H1 (cell line): ENCODE measurements around the gene PLCL1. TPM values are rescaled to one million over a fixed set of nuclear protein-coding genes. Genes with fewer than 3 reads are reported as not detected.

Experiments
- CTCF ChIA-PET: fragments of 300-600 bp; sonication (Branson Sonifier 250); formaldehyde crosslinking; loops from one replicate; lab custom pipeline; 2021; ENCODE audit not compliant: partially characterized antibody; lab: Charles Lee
- POLR2A ChIA-PET: fragments of 300-600 bp; sonication (Branson Sonifier 250); formaldehyde crosslinking; loops from one replicate; lab custom pipeline; 2021; ENCODE audit warnings: inconsistent platforms; ENCODE audit not compliant: partially characterized antibody; lab: Charles Lee
- DNase-seq, 2 experiments: peaks; one replicate each; pipeline versions ENCODE4 v3.0.0 to v3.0.0-alpha.2; 2010 to 2022; ENCODE audit warnings: low spot score in 2 of 2, low read depth in 1 of 2, mixed read lengths in 1 of 2
- FAIRE-seq: peaks from 2 replicates; lab custom pipeline; 2011; peaks lifted over from hg19 to GRCh38; lab: Jason Lieb, UNC
- H2AFZ ChIP-seq: 2 replicates; pipeline ENCODE4 v1.8.1; 2012; ENCODE audit warnings: low read length, inconsistent platforms
- H2AK5ac ChIP-seq: 2 replicates; pipeline ENCODE4 v1.6.1; 2013; ENCODE audit warnings: low read depth, low read length
- H2BK120ac ChIP-seq: replicated peaks from 2 replicates; pipeline ENCODE3; 2013; ENCODE audit warnings: low read depth, low read length, inconsistent platforms
- H2BK12ac ChIP-seq: 2 replicates; pipeline ENCODE4 v1.6.1; 2013; ENCODE audit warnings: low read depth, low read length
- H2BK15ac ChIP-seq: 2 replicates; pipeline ENCODE4 v1.6.1; 2013; ENCODE audit warnings: low read length
- H2BK20ac ChIP-seq: 2 replicates; pipeline ENCODE4 v1.6.1; 2013; ENCODE audit warnings: low read length
- H2BK5ac ChIP-seq: 2 replicates; pipeline ENCODE4 v1.6.1; 2013; ENCODE audit warnings: low read depth, low read length
- H3K14ac ChIP-seq: 2 replicates; pipeline ENCODE4 v1.6.1; 2013; ENCODE audit warnings: inconsistent platforms; ENCODE audit not compliant: insufficient read length
- H3K18ac ChIP-seq: 2 replicates; pipeline ENCODE4 v1.6.1; 2013; ENCODE audit warnings: low read length; ENCODE audit errors: extremely low read depth
- H3K23ac ChIP-seq: 2 replicates; pipeline ENCODE4 v1.6.1; 2013; ENCODE audit warnings: inconsistent platforms; ENCODE audit not compliant: insufficient read length
- H3K23me2 ChIP-seq: 2 replicates; pipeline ENCODE4 v1.6.1; 2013; ENCODE audit warnings: low read depth, low read length
- H3K27ac ChIP-seq: 2 replicates; pipeline ENCODE4 v1.6.1; 2011; ENCODE audit warnings: low read depth, low read length, inconsistent platforms
- H3K27me3 ChIP-seq, 4 experiments: replicated peaks in 1 of 4; 1 replicate in 1 of 4; 2 replicates in 3 of 4; pipeline versions ENCODE4 v1.6.1 to v1.8.1; 2011 to 2013; ENCODE audit warnings: low read length in 3 of 4, mild to moderate bottlenecking in 3 of 4, inconsistent platforms in 2 of 4, mixed read lengths in 2 of 4, moderate library complexity in 1 of 4; ENCODE audit not compliant: control insufficient read depth in 3 of 4, insufficient read depth in 3 of 4; ENCODE audit errors: extremely low read depth in 1 of 4
- H3K36me3 ChIP-seq, 4 experiments: 2 replicates each; pipeline versions ENCODE4 v1.6.1 to v1.8.1; 2011 to 2013; ENCODE audit warnings: mild to moderate bottlenecking in 4 of 4, low read length in 3 of 4, moderate library complexity in 2 of 4, control low read depth in 1 of 4, inconsistent platforms in 1 of 4; ENCODE audit not compliant: insufficient read depth in 4 of 4, control insufficient read depth in 2 of 4
- H3K4ac ChIP-seq: replicated peaks from 2 replicates; pipeline ENCODE3; 2013; ENCODE audit warnings: low read length, low read depth, mixed read lengths, inconsistent platforms; ENCODE audit not compliant: insufficient read length
- H3K4me1 ChIP-seq, 4 experiments: replicated peaks in 1 of 4; 1 replicate in 1 of 4; 2 replicates in 3 of 4; pipeline versions ENCODE4 v1.6.1 to v1.8.1; 2011 to 2013; ENCODE audit warnings: low read length in 3 of 4, inconsistent platforms in 2 of 4, mixed read lengths in 1 of 4; ENCODE audit not compliant: insufficient read depth in 4 of 4, control insufficient read depth in 3 of 4
- H3K4me2 ChIP-seq, 2 experiments: 2 replicates each; pipeline versions ENCODE4 v1.6.1 to v1.8.1; 2011 to 2013; ENCODE audit warnings: low read depth in 2 of 2, low read length in 2 of 2, control low read depth in 1 of 2, inconsistent platforms in 1 of 2, mild to moderate bottlenecking in 1 of 2; ENCODE audit not compliant: insufficient read depth in 1 of 2
- H3K4me3 ChIP-seq, 4 experiments: fragments of 200-600, 300-600 bp in 1 of 4; sonication (generic), shearing (Covaris generic), sonication (Bioruptor Twin) in 1 of 4; 2 replicates each; pipeline versions ENCODE4 v1.5.1 to v1.8.1; 2011 to 2016; ENCODE audit warnings: low read length in 4 of 4, low read depth in 3 of 4, control low read depth in 2 of 4, inconsistent platforms in 2 of 4, mild to moderate bottlenecking in 2 of 4, mixed read lengths in 1 of 4, moderate library complexity in 1 of 4; ENCODE audit not compliant: insufficient read depth in 2 of 4; ENCODE audit errors: extremely low read depth in 1 of 4
- H3K56ac ChIP-seq: replicated peaks from 2 replicates; pipeline ENCODE3; 2013; ENCODE audit warnings: low read depth, mild to moderate bottlenecking, mixed read lengths, low read length, inconsistent platforms; ENCODE audit not compliant: insufficient read length
- H3K79me1 ChIP-seq: 2 replicates; pipeline ENCODE4 v1.6.1; 2013; ENCODE audit warnings: low read depth, low read length, control low read depth
- H3K79me2 ChIP-seq, 2 experiments: 2 replicates each; pipeline versions ENCODE4 v1.6.1 to v1.8.1; 2012 to 2013; ENCODE audit warnings: low read length in 2 of 2, mild to moderate bottlenecking in 2 of 2, inconsistent platforms in 1 of 2; ENCODE audit not compliant: insufficient read depth in 2 of 2, control insufficient read depth in 1 of 2
- H3K9ac ChIP-seq, 4 experiments: replicated peaks in 1 of 4; 1 replicate in 1 of 4; 2 replicates in 3 of 4; pipeline versions ENCODE4 v1.6.1 to v1.8.1; 2011 to 2013; ENCODE audit warnings: low read depth in 3 of 4, low read length in 3 of 4, control low read depth in 2 of 4, mild to moderate bottlenecking in 2 of 4, moderate library complexity in 2 of 4, inconsistent platforms in 1 of 4; ENCODE audit errors: extremely low read depth in 1 of 4
- H3K9me3 ChIP-seq, 2 experiments: 2 replicates each; pipeline versions ENCODE4 v1.6.1 to v1.8.1; 2012 to 2013; ENCODE audit warnings: mild to moderate bottlenecking in 2 of 2, moderate library complexity in 2 of 2, control low read depth in 1 of 2, inconsistent platforms in 1 of 2, low read depth in 1 of 2, low read length in 1 of 2, mixed read lengths in 1 of 2; ENCODE audit not compliant: insufficient read depth in 2 of 2
- H4K20me1 ChIP-seq, 2 experiments: replicated peaks in 1 of 2; 2 replicates each; pipeline versions ENCODE3 to v1.8.1; 2011 to 2013; ENCODE audit warnings: inconsistent platforms in 2 of 2, low read length in 2 of 2, mild to moderate bottlenecking in 1 of 2; ENCODE audit not compliant: insufficient read depth in 2 of 2, control insufficient read depth in 1 of 2
- H4K5ac ChIP-seq: 2 replicates; pipeline ENCODE4 v1.6.1; 2013; ENCODE audit warnings: low read length, low read depth, mixed read lengths, inconsistent platforms; ENCODE audit not compliant: insufficient read length
- H4K8ac ChIP-seq: 2 replicates; pipeline ENCODE4 v1.8.0; 2013; ENCODE audit warnings: mild to moderate bottlenecking, moderate library complexity, low read length, inconsistent platforms; ENCODE audit not compliant: insufficient read depth; ENCODE audit errors: extremely low read depth
- H4K91ac ChIP-seq: replicated peaks from 2 replicates; pipeline ENCODE3; 2013; ENCODE audit warnings: low read length, mixed read lengths, inconsistent platforms; ENCODE audit not compliant: insufficient read length
- ATF2 ChIP-seq: IDR thresholded peaks from 2 replicates; pipeline ENCODE4 v1.6.1; 2012; ENCODE audit warnings: low read length, inconsistent platforms
- BCL11A ChIP-seq, 2 experiments: IDR thresholded peaks; one replicate each; pipeline ENCODE4 v1.6.1; 2011; ENCODE audit warnings: low read depth in 2 of 2, low read length in 2 of 2, mild to moderate bottlenecking in 2 of 2
- CHD1 ChIP-seq: IDR thresholded peaks from 2 replicates; pipeline ENCODE4 v1.6.1; 2012; ENCODE audit warnings: low read depth, low read length, improper control_type of control experiment
- CHD2 ChIP-seq: IDR thresholded peaks from 2 replicates; pipeline ENCODE4 v1.6.1; 2012; ENCODE audit warnings: low read length, improper control_type of control experiment
- CREB1 ChIP-seq: IDR thresholded peaks from 2 replicates; pipeline ENCODE4 v1.6.1; 2012; ENCODE audit warnings: inconsistent platforms
- MAX ChIP-seq: IDR thresholded peaks from 2 replicates; pipeline ENCODE4 v1.6.1; 2012; ENCODE audit warnings: inconsistent platforms
- POU5F1 ChIP-seq: IDR thresholded peaks from 2 replicates; pipeline ENCODE4 v1.6.1; 2011; ENCODE audit warnings: low read depth, mild to moderate bottlenecking, low read length, moderate library complexity
- SAP30 ChIP-seq: fragments of 300-600 bp; sonication (generic); IDR thresholded peaks from 2 replicates; pipeline ENCODE4 v1.7.1; 2012; ENCODE audit warnings: low read length, moderate library complexity, mild to moderate bottlenecking, inconsistent platforms; ENCODE audit not compliant: insufficient read depth, insufficient replicate concordance
- SIRT6 ChIP-seq: IDR thresholded peaks from one replicate; pipeline ENCODE4 v1.7.1; 2012; ENCODE audit warnings: low read length, inconsistent platforms
- SUZ12 ChIP-seq: fragments of 200-600 bp; sonication (generic); IDR thresholded peaks from 2 replicates; pipeline ENCODE4 v1.6.1; 2012; ENCODE audit warnings: mild to moderate bottlenecking, inconsistent platforms, low read length, moderate library complexity, mixed read lengths
- TAF1 ChIP-seq: IDR thresholded peaks from 2 replicates; pipeline ENCODE4 v1.6.1; 2011; ENCODE audit warnings: mild to moderate bottlenecking, low read depth, low read length
- TAF7 ChIP-seq: optimal IDR thresholded peaks from 2 replicates; pipeline ENCODE3; 2011; ENCODE audit warnings: low read depth, mild to moderate bottlenecking, inconsistent platforms, low read length, moderate library complexity, borderline replicate concordance
- TCF12 ChIP-seq: IDR thresholded peaks from 2 replicates; pipeline ENCODE4 v1.6.1; 2011; ENCODE audit warnings: low read depth, mild to moderate bottlenecking, low read length
- TEAD4 ChIP-seq: IDR thresholded peaks from 2 replicates; pipeline ENCODE4 v1.6.1; 2012; ENCODE audit warnings: low read depth, low read length, inconsistent platforms, mixed read lengths
- WGBS, 2 experiments: shearing (Covaris generic) in 1 of 2; methylation state at CpG; one replicate each; pipeline versions ENCODE4 v1.1.6 to v1.1.7; 2013 to 2015; ENCODE audit warnings: low lambda C conversion rate in 2 of 2, mixed read lengths in 2 of 2, inconsistent platforms in 1 of 2, low coverage in 1 of 2, missing lambda C conversion rate in 1 of 2; ENCODE audit not compliant: insufficient replicate concordance in 2 of 2, insufficient coverage in 1 of 2, insufficient read length in 1 of 2; ENCODE audit errors: extremely low coverage in 1 of 2, missing lambda C conversion rate in 1 of 2; 5-methylcytosine and 5-hydroxymethylcytosine counted together
- polyA plus RNA-seq, 7 experiments: library from polyadenylated mRNA; depleted of rRNA in 3 of 7; stranded (reverse) in 5 of 7; unstranded in 2 of 7; fragments of >200 nt in 5 of 7; fragments of 200-250 nt in 2 of 7; gene quantifications; 1 replicate in 5 of 7; 2 replicates in 1 of 7; 4 replicates in 1 of 7; pipeline versions ENCODE4 v1.2.1 to v1.2.3, GENCODE V29; 2011 to 2013; ENCODE audit warnings: missing spikeins in 2 of 7, mixed read lengths in 2 of 7
- total RNA-seq: library from RNA; stranded (reverse); fragmentation: NEBNext Ultra II Directional; extraction: Animal tissue kit (Norgen Biotek cat#: 25700); gene quantifications from 2 replicates; pipeline ENCODE4 v1.2.1, GENCODE V29; 2021

The PLCL1 gene
- total and polyA plus RNA-seq, 2 of the 8 experiments (the other 6 are each of a cell fraction or from before 2014, with no cell fraction given) = not detected

GRCh38 chr2:198044777-198045176, 240.4 kb downstream of the PLCL1 start:
- no peak for FAIRE-seq
- Histone ChIP-seq H3K27me3 (no peaks in the 10 kb centered on the region), H3K79me1 (no peaks in the 10 kb centered on the region), H4K5ac (no peak overlapping the region), H2BK15ac (no peak overlapping the region), H2BK20ac (no peak overlapping the region), H3K56ac (no peak overlapping the region), H3K27ac (no peak overlapping the region), H3K4me2 (no peak overlapping the region), H3K14ac (no peak overlapping the region), H3K9me3 (no peaks in the 10 kb centered on the region), H3K79me2 (no peaks in the 10 kb centered on the region), H3K23me2 (no peaks in the 10 kb centered on the region), H3K23ac (no peak overlapping the region), H4K20me1 (no peaks in the 10 kb centered on the region), H4K91ac (no peak overlapping the region), H2AFZ (no peak overlapping the region), H3K18ac (no peak overlapping the region), H2BK12ac (no peak overlapping the region), H2BK5ac (no peak overlapping the region), H3K4ac (no peak overlapping the region), H3K36me3 (no peaks in the 10 kb centered on the region), H3K9ac (no peak overlapping the region), H3K4me3 (no peak overlapping the region), H2AK5ac (no peak overlapping the region), H2BK120ac (no peak overlapping the region), H4K8ac (no peak overlapping the region), H3K4me1 (no peaks in the 10 kb centered on the region; a peak in 1 of 7 replicates)
- ChIA-PET POLR2A (no interaction called here), CTCF (no interaction called here)
- no peak for DNase-seq
- 85% methylated on average over 2 of the region's 2 CpGs; no CpG with 5 or more reads in 1 of the 2 experiments for WGBS, 2 experiments
- TF ChIP-seq ATF2 (no peak), TCF12 (no peak), CREB1 (no peak), MAX (no peak), TAF1 (no peak), SIRT6 (no peak), TEAD4 (no peak), CHD1 (no peak), POU5F1 (no peak), SUZ12 (no peak), CHD2 (no peak), TAF7 (no peak), BCL11A (IDR thresholded peaks at IDR 0.05; ENCODE audit: low read depth in 2 of 2, low read length in 2 of 2) (no peak), SAP30 (no peak)
